H9 (cell line): ENCODE data around the gene VSIR. TPM values are rescaled to one million over a fixed set of nuclear protein-coding genes. Genes with fewer than 3 reads are reported as not detected.

ENCODE experiments used
- DNase-seq: peaks from one replicate; pipeline ENCODE4 v3.0.0-alpha.2; 2017
- H2AFZ ChIP-seq: one replicate; pipeline ENCODE4 v1.6.1; 2013; ENCODE audit warnings: mild to moderate bottlenecking, low read length, control low read depth, moderate library complexity
- H2AK5ac ChIP-seq: 2 replicates; pipeline ENCODE4 v1.6.1; 2013; ENCODE audit warnings: low read length, control low read depth, mixed read lengths; ENCODE audit not compliant: insufficient read length
- H2BK120ac ChIP-seq: one replicate; pipeline ENCODE4 v1.6.1; 2013; ENCODE audit warnings: low read depth, mild to moderate bottlenecking, low read length, control low read depth, inconsistent platforms; ENCODE audit not compliant: poor library complexity, severe bottlenecking
- H2BK12ac ChIP-seq: 2 replicates; pipeline ENCODE4 v1.6.1; 2013; ENCODE audit warnings: low read length, control low read depth, mixed read lengths, low read depth; ENCODE audit not compliant: insufficient read length
- H2BK15ac ChIP-seq: 2 replicates; pipeline ENCODE4 v1.6.1; 2013; ENCODE audit warnings: low read depth, low read length, control low read depth
- H2BK20ac ChIP-seq: one replicate; pipeline ENCODE4 v1.6.1; 2013; ENCODE audit warnings: low read depth, mild to moderate bottlenecking, low read length, control low read depth, inconsistent platforms; ENCODE audit not compliant: poor library complexity, severe bottlenecking
- H2BK5ac ChIP-seq: 2 replicates; pipeline ENCODE4 v1.6.1; 2013; ENCODE audit warnings: low read length, control low read depth, mixed read lengths; ENCODE audit not compliant: insufficient read length
- H3K14ac ChIP-seq: 2 replicates; pipeline ENCODE4 v1.6.1; 2013; ENCODE audit warnings: low read length, control low read depth; ENCODE audit not compliant: insufficient read depth
- H3K18ac ChIP-seq: 2 replicates; pipeline ENCODE4 v1.6.1; 2013; ENCODE audit warnings: low read depth, mild to moderate bottlenecking, mixed read lengths, low read length, control low read depth; ENCODE audit not compliant: insufficient read length
- H3K23ac ChIP-seq: 2 replicates; pipeline ENCODE4 v1.6.1; 2013; ENCODE audit warnings: low read length, control low read depth, mixed read lengths, low read depth; ENCODE audit not compliant: insufficient read length
- H3K23me2 ChIP-seq: 2 replicates; pipeline ENCODE4 v1.6.1; 2013; ENCODE audit warnings: low read depth, mild to moderate bottlenecking, mixed read lengths, low read length, control low read depth; ENCODE audit not compliant: insufficient read length, poor library complexity, severe bottlenecking
- H3K27ac ChIP-seq: 2 replicates; pipeline ENCODE4 v1.5.1; 2013; ENCODE audit warnings: low read length, control low read depth, mixed read lengths, low read depth; ENCODE audit not compliant: insufficient read length
- H3K27me3 ChIP-seq: 2 replicates; pipeline ENCODE4 v1.6.1; 2013; ENCODE audit warnings: low read length, control low read depth, inconsistent platforms; ENCODE audit not compliant: insufficient read depth
- H3K4ac ChIP-seq: 2 replicates; pipeline ENCODE4 v1.6.1; 2013; ENCODE audit warnings: low read depth, mild to moderate bottlenecking, control low read depth, inconsistent platforms, low read length, moderate library complexity
- H3K4me1 ChIP-seq: 2 replicates; pipeline ENCODE4 v1.6.1; 2013; ENCODE audit warnings: low read length, control low read depth, inconsistent platforms; ENCODE audit not compliant: insufficient read depth
- H3K4me2 ChIP-seq: 2 replicates; pipeline ENCODE4 v1.6.1; 2013; ENCODE audit warnings: low read length, control low read depth, mixed read lengths; ENCODE audit not compliant: insufficient read length, insufficient read depth
- H3K56ac ChIP-seq: 2 replicates; pipeline ENCODE4 v1.6.1; 2013; ENCODE audit warnings: low read depth, mild to moderate bottlenecking, mixed read lengths, low read length, control low read depth; ENCODE audit not compliant: insufficient read length
- H3K79me1 ChIP-seq: 2 replicates; pipeline ENCODE4 v1.6.1; 2013; ENCODE audit warnings: low read depth, mild to moderate bottlenecking, moderate library complexity, low read length, control low read depth, inconsistent platforms; ENCODE audit not compliant: insufficient read depth, poor library complexity, severe bottlenecking
- H3K79me2 ChIP-seq: 2 replicates; pipeline ENCODE4 v1.6.1; 2013; ENCODE audit warnings: low read length, control low read depth, inconsistent platforms; ENCODE audit not compliant: insufficient read depth
- H3K9ac ChIP-seq: 2 replicates; pipeline ENCODE4 v1.6.1; 2013; ENCODE audit warnings: low read length, control low read depth, mixed read lengths; ENCODE audit not compliant: insufficient read length; ENCODE audit errors: extremely low read depth
- H3K9me3 ChIP-seq: one replicate; pipeline ENCODE4 v1.6.1; 2013; ENCODE audit warnings: low read depth, low read length, inconsistent platforms; ENCODE audit not compliant: control insufficient read depth
- H3T11ph ChIP-seq: one replicate; pipeline ENCODE4 v1.6.1; 2013; ENCODE audit warnings: mild to moderate bottlenecking, low read length, control low read depth, inconsistent platforms
- H4K20me1 ChIP-seq: one replicate; pipeline ENCODE4 v1.6.1; 2013; ENCODE audit not compliant: control insufficient read depth, insufficient read length, insufficient read depth
- H4K5ac ChIP-seq: 2 replicates; pipeline ENCODE4 v1.6.1; 2013; ENCODE audit warnings: low read depth, mild to moderate bottlenecking, mixed read lengths, low read length, control low read depth; ENCODE audit not compliant: insufficient read length
- H4K8ac ChIP-seq: replicated peaks from 2 replicates; pipeline ENCODE4 v1.6.1; 2013; ENCODE audit warnings: low read length, control low read depth, mixed read lengths, low read depth; ENCODE audit not compliant: insufficient read length
- H4K91ac ChIP-seq: 2 replicates; pipeline ENCODE4 v1.6.1; 2013; ENCODE audit warnings: low read depth, mild to moderate bottlenecking, moderate library complexity, mixed read lengths, low read length, control low read depth; ENCODE audit not compliant: insufficient read length
- H3K27ac Mint-ChIP-seq, 3 experiments: 2 replicates in 2 of 3; 3 replicates in 1 of 3; pipeline ENCODE4 v1.8.0; 2020 to 2021; ENCODE audit warnings: mixed read lengths in 3 of 3, mild to moderate bottlenecking in 1 of 3, moderate library complexity in 1 of 3
- H3K27me3 Mint-ChIP-seq: 2 replicates; pipeline ENCODE4 v1.8.0; 2021; ENCODE audit warnings: low read depth, mild to moderate bottlenecking, moderate library complexity, mixed read lengths
- H3K36me3 Mint-ChIP-seq, 3 experiments: 2 replicates in 2 of 3; 3 replicates in 1 of 3; pipeline ENCODE4 v1.8.0; 2020 to 2021; ENCODE audit warnings: low read depth in 3 of 3, mixed read lengths in 3 of 3; ENCODE audit not compliant: insufficient read depth in 1 of 3
- H3K4me1 Mint-ChIP-seq, 2 experiments: 2 replicates each; pipeline ENCODE4 v1.8.0; 2020; ENCODE audit warnings: mixed read lengths in 2 of 2
- H3K4me3 Mint-ChIP-seq, 2 experiments: 2 replicates in 1 of 2; 3 replicates in 1 of 2; pipeline ENCODE4 v1.8.0; 2020 to 2021; ENCODE audit warnings: mild to moderate bottlenecking in 2 of 2, mixed read lengths in 2 of 2, moderate library complexity in 1 of 2
- H3K9me3 Mint-ChIP-seq, 2 experiments: 2 replicates in 1 of 2; 3 replicates in 1 of 2; pipeline ENCODE4 v1.8.0; 2020; ENCODE audit warnings: mild to moderate bottlenecking in 2 of 2, mixed read lengths in 2 of 2, moderate library complexity in 1 of 2
- CTCF ChIP-seq: fragments of 200-600 bp; sonication (generic); conservative IDR thresholded peaks from 3 replicates; pipeline ENCODE4 v1.8.0; 2021; ENCODE audit warnings: antibody characterized with exemption, mild to moderate bottlenecking
- WGBS: extraction: QIAGEN DNeasy Blood & Tissue Kit; methylation state at CpG from one replicate; pipeline ENCODE4 v1.1.7; 2013; ENCODE audit warnings: missing lambda C conversion rate, low lambda C conversion rate, mixed read lengths; ENCODE audit not compliant: insufficient read length; ENCODE audit errors: extremely low coverage; 5-methylcytosine and 5-hydroxymethylcytosine counted together
- total RNA-seq: library from RNA; stranded (reverse); gene quantifications from 2 replicates; pipeline ENCODE4 v1.2.1, GENCODE V29; 2021

Gene VSIR
- total RNA-seq, 1 experiment from 2014 or later, result 0.11 TPM

- no peak overlapping the region for H4K5ac ChIP-seq
Measured at GRCh38 chr10:71789871-71790270, 16.6 kb upstream of the VSIR start.

More at GRCh38 chr10:71789871-71790270, 16.6 kb upstream of the VSIR start:
- Mint-ChIP-seq H3K36me3 (no peaks in the 10 kb centered on the region), H3K27me3 (peaks cover 11% of the 10 kb centered on the region), H3K4me1 (no peaks in the 10 kb centered on the region), H3K27ac (no peak overlapping the region), H3K9me3 (no peaks in the 10 kb centered on the region; a peak in 1 of 5 replicates), H3K4me3 (no peak overlapping the region)
- no peaks in the 10 kb centered on the region for H3K9me3 ChIP-seq
- H3K9ac ChIP-seq, result no peak overlapping the region
- H4K20me1 ChIP-seq, result no peaks in the 10 kb centered on the region
- H3K27me3 ChIP-seq, result no peaks in the 10 kb centered on the region
- H2AK5ac ChIP-seq, result no peak overlapping the region
- no peak overlapping the region for H3K23ac ChIP-seq
- H2BK12ac ChIP-seq, result no peak overlapping the region
- no peak overlapping the region for H2BK15ac ChIP-seq
- H3K18ac ChIP-seq, result no peak overlapping the region
- H2AFZ ChIP-seq, result no peak overlapping the region
- H3K4me2 ChIP-seq, result no peak overlapping the region
- no peak overlapping the region for H3K56ac ChIP-seq
- no peak overlapping the region for H2BK120ac ChIP-seq
- no peak for DNase-seq
- TF ChIP-seq CTCF, result no peak
- H2BK20ac ChIP-seq, result no peak overlapping the region
- H3K79me2 ChIP-seq, result no peaks in the 10 kb centered on the region
- H4K91ac ChIP-seq, result no peak overlapping the region
- no CpG with 5 or more reads among the region's 10 CpGs for WGBS
- H3T11ph ChIP-seq, result no peak overlapping the region
- no peak overlapping the region for H2BK5ac ChIP-seq
- no peak overlapping the region for H3K4ac ChIP-seq
- H3K4me1 ChIP-seq, result no peaks in the 10 kb centered on the region
- H3K79me1 ChIP-seq, result no peaks in the 10 kb centered on the region
- no peak overlapping the region for H3K14ac ChIP-seq
- no peak overlapping the region for H4K8ac ChIP-seq
- H3K23me2 ChIP-seq, result no peaks in the 10 kb centered on the region
- no peak overlapping the region for H3K27ac ChIP-seq
